Heart left ventricle (tissue), 16 donors: ENCODE results near the gene HSD11B1. TPM values are rescaled to one million over a fixed set of nuclear protein-coding genes. Genes with fewer than 3 reads are reported as not detected.

Experiments
- ATAC-seq, 4 donors: fragments of 200-7000 bp; cut with Tn5 transposase; one replicate each; pipeline ENCODE4 v1.9.1; 2020 to 2022; ENCODE audit warnings: moderate library complexity in 4 of 4, mild to moderate bottlenecking in 3 of 4, moderate number of reproducible peaks in 1 of 4
- DNase-seq, 5 donors: peaks; one replicate each; pipeline ENCODE4 v3.0.0-alpha.2; 2020
- H3K27ac ChIP-seq, 12 donors: fragments of 200-600 bp; sonication (generic) in 4 of 12; one replicate each; pipeline versions ENCODE4 v1.5.0 to v1.8.0; 2016 to 2022; ENCODE audit warnings: mild to moderate bottlenecking in 2 of 12
- H3K27me3 ChIP-seq, 9 donors: fragments of 200-600 bp; sonication (generic) in 2 of 9; one replicate each; pipeline versions ENCODE4 v1.5.1 to v1.8.0; 2016 to 2022; ENCODE audit warnings: mild to moderate bottlenecking in 3 of 9
- H3K36me3 ChIP-seq, 9 donors: fragments of 200-600 bp; sonication (generic) in 2 of 9; one replicate each; pipeline versions ENCODE4 v1.5.0 to v1.8.0; 2018 to 2022; ENCODE audit warnings: mild to moderate bottlenecking in 2 of 9
- H3K4me1 ChIP-seq, 12 donors: fragments of 200-600 bp; sonication (generic) in 4 of 12; one replicate each; pipeline versions ENCODE4 v1.5.0 to v1.8.0; 2016 to 2022; ENCODE audit warnings: mild to moderate bottlenecking in 3 of 12
- H3K4me3 ChIP-seq, 12 donors: fragments of 200-600 bp; sonication (generic) in 4 of 12; one replicate each; pipeline versions ENCODE4 v1.5.0 to v1.8.0; 2017 to 2022; ENCODE audit warnings: mild to moderate bottlenecking in 9 of 12, moderate library complexity in 4 of 12
- H3K9me3 ChIP-seq, 12 donors: fragments of 200-600 bp; sonication (generic) in 4 of 12; one replicate each; pipeline versions ENCODE4 v1.5.0 to v1.8.0; 2016 to 2022; ENCODE audit warnings: mild to moderate bottlenecking in 1 of 12
- POLR2A ChIP-seq, 2 donors: fragments of 450-650 bp; IDR thresholded peaks; one replicate each; pipeline ENCODE4 v1.6.1; 2017; ENCODE audit warnings: antibody characterized with exemption in 2 of 2, mild to moderate bottlenecking in 2 of 2, moderate library complexity in 2 of 2
- WGBS, 4 donors: extraction: QIAGEN DNeasy Blood & Tissue Kit in 2 of 4; methylation state at CpG; one replicate each; pipeline versions ENCODE4 v1.1.5 to v1.1.7; 2013 to 2018; 5-methylcytosine and 5-hydroxymethylcytosine counted together
- intact Hi-C, 10 donors: fragments of 100-400 bp; cut with DNase I; formaldehyde crosslinking; loops; one replicate each; pipeline versions ENCODE4 v1.11.1 to v1.14.2; 2022
- polyA plus RNA-seq, 2 donors: library from polyadenylated mRNA; stranded (reverse); fragments of 200-250 nt; gene quantifications; one replicate each; pipeline ENCODE4 v1.2.3, GENCODE V29; 2013
- total RNA-seq, 9 donors: library from RNA; depleted of rRNA in 2 of 9; stranded (reverse); fragments of >200 nt in 2 of 9; fragmentation: NEBNext Ultra II Directional in 3 of 9; extraction: Animal tissue kit (Norgen Biotek cat#: 25700) in 3 of 9; gene quantifications; one replicate each; pipeline versions ENCODE4 v1.1.0 to v1.2.4, GENCODE V29; 2016 to 2023
- TF ChIP-seq, protein P1 (sequence below), 12 donors: fragments of 200-600 bp; sonication (generic) in 4 of 12; IDR thresholded peaks; one replicate each; pipeline versions ENCODE4 v1.5.0 to v1.8.0; 2018 to 2022; ENCODE audit warnings: antibody characterized with exemption in 12 of 12, mild to moderate bottlenecking in 5 of 12
- donor health status: ischemic (EF 13 %, LVEDD 7.1; RV severe dilation, severe dysfunction).
- donor health status: healthy with polysubstance abuse.
- donor health status: DM: no; HTN: yes; CAD: no.
- donor health status: DM: no; HTN: no; CAD: no.
- donor health status: ischemic (EF 25% LVEDD 6.9; RV normal size, moderate dysfunction).
- donor health status: ischemic (EF 25% LVEDD 5.7; RV mildly dilated, moderate dysfunction).
- donor health status: healthy.
- donor health status: DM: yes; HTN: yes; CAD: no.
- donor health status: ischemic (EF 35%, LVEDD 5.7; RV mildly dilated, moderate dysfunction).
- donor health status: nonischemic (EF 11% LVEDD 7.7; RV severe dilation, severe dysfunction).
- donor health status: DM: yes; HTN: yes; CAD: no.
- donor health status: PGD.
- donor health status: ischemic (EF 29% LVEDD 5.4; RV normal size, mild dysfunction).
- donor health status: nonischemic (EF 23%, LVEDD 6.1; RV moderate dilation, normal function).

Gene HSD11B1
- total and polyA plus RNA-seq, 11 donors = 1.2 to 36.1 (median 3.6) TPM

- intact Hi-C loops = no loop called here
- H3K9me3 ChIP-seq = no peaks in the 10 kb centered on the region
- TF ChIP-seq, protein P1, sequence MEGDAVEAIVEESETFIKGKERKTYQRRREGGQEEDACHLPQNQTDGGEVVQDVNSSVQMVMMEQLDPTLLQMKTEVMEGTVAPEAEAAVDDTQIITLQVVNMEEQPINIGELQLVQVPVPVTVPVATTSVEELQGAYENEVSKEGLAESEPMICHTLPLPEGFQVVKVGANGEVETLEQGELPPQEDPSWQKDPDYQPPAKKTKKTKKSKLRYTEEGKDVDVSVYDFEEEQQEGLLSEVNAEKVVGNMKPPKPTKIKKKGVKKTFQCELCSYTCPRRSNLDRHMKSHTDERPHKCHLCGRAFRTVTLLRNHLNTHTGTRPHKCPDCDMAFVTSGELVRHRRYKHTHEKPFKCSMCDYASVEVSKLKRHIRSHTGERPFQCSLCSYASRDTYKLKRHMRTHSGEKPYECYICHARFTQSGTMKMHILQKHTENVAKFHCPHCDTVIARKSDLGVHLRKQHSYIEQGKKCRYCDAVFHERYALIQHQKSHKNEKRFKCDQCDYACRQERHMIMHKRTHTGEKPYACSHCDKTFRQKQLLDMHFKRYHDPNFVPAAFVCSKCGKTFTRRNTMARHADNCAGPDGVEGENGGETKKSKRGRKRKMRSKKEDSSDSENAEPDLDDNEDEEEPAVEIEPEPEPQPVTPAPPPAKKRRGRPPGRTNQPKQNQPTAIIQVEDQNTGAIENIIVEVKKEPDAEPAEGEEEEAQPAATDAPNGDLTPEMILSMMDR (IDR thresholded peaks at IDR 0.05) = no peak
- no peak for TF ChIP-seq POLR2A (IDR thresholded peaks at IDR 0.05)
- DNase-seq (no peak), ATAC-seq (peak in 3 of 4 donors; percentile 44 to 72 (median 67))
- H3K4me3 ChIP-seq = no peak overlapping the region
- H3K4me1 ChIP-seq = peaks cover 0 to 35% (median 15%) of the 10 kb centered on the region in 12 donors
- peak overlapping the region in 3 of 12 donors; percentile 0 to 58 (median 32) for H3K27ac ChIP-seq
- 81 to 93% (median 87%) methylated on average over 3 of the region's 3 CpGs for WGBS, 4 donors
- H3K27me3 ChIP-seq = no peaks in the 10 kb centered on the region
- no peaks in the 10 kb centered on the region for H3K36me3 ChIP-seq
Measured at GRCh38 chr1:209733409-209734192, 29.0 kb downstream of the HSD11B1 start.

GRCh38 chr1:209736490-209737117 lies 32.0 kb downstream of the HSD11B1 start:
- no peak overlapping the region for H3K27ac ChIP-seq
- ATAC-seq = no peak
- TF ChIP-seq POLR2A (IDR thresholded peaks at IDR 0.05) = no peak
- TF ChIP-seq, protein P1 (IDR thresholded peaks at IDR 0.05) = no peak
- H3K36me3 ChIP-seq = no peaks in the 10 kb centered on the region
- DNase-seq = no peak
- intact Hi-C loops = no loop called here
- H3K9me3 ChIP-seq = no peaks in the 10 kb centered on the region
- no peaks in the 10 kb centered on the region for H3K27me3 ChIP-seq
- H3K4me1 ChIP-seq = peaks cover 0 to 35% (median 15%) of the 10 kb centered on the region in 12 donors
- no peak overlapping the region for H3K4me3 ChIP-seq
- WGBS, 4 donors = 50 to 65% (median 56%) methylated on average over 3 of the region's 3 CpGs

- H3K4me3 ChIP-seq = no peak overlapping the region
- no peak overlapping the region for H3K27ac ChIP-seq
- intact Hi-C loops = no loop called here
- DNase-seq (no peak), ATAC-seq (no peak)
- WGBS, 4 donors = 70 to 79% (median 77%) methylated on average over 5 of the region's 5 CpGs
- H3K36me3 ChIP-seq = no peaks in the 10 kb centered on the region
- no peaks in the 10 kb centered on the region for H3K9me3 ChIP-seq
- H3K4me1 ChIP-seq = peaks cover 0 to 39% (median 19%) of the 10 kb centered on the region in 12 donors
- TF ChIP-seq POLR2A (IDR thresholded peaks at IDR 0.05) = no peak
- TF ChIP-seq, protein P1 (IDR thresholded peaks at IDR 0.05) = no peak
- no peaks in the 10 kb centered on the region for H3K27me3 ChIP-seq
Measured at GRCh38 chr1:209737118-209737505, 32.5 kb downstream of the HSD11B1 start.

DNA sequence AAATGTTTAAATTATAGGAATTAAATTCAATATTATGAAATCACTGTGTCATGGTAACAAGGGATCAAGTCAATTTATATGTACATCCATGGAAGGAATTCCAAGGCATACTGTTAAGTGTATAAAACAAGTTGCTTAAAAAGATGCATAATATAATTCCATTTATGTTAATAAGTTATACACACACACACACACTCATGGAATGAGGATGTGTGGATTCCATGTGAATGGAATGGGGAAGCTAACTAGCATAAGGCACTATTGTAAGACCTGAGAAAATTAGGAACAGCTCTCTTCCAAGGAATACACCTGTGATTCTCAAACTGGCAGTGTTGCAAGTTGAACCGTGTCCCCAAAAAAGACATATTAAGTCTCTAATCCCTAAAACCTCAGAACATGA lies 33.6 kb downstream of the HSD11B1 start:
- Histone ChIP-seq H3K9me3 (no peaks in the 10 kb centered on the region), H3K4me3 (no peak overlapping the region), H3K27ac (no peak overlapping the region), H3K36me3 (no peaks in the 10 kb centered on the region), H3K27me3 (no peaks in the 10 kb centered on the region), H3K4me1 (peaks cover 0 to 44% (median 25%) of the 10 kb centered on the region in 12 donors)
- ATAC-seq (no peak), DNase-seq (no peak)
- WGBS, 4 donors = 89 to 100% (median 92%) methylated on average over 1 of the region's 1 CpG
- no peak for TF ChIP-seq POLR2A (IDR thresholded peaks at IDR 0.05)
- TF ChIP-seq, protein P1 (IDR thresholded peaks at IDR 0.05) = no peak
- intact Hi-C loops = no loop called here
